Stimulated activated CD4-positive, alpha-beta T cell treated with anti-CD3 and anti-CD28 coated beads, TNF-alpha, amount 100 ng/mL, for 4 hours (primary cell): ENCODE results near the gene LETM1.

Experiments used
- DNase-seq, 3 experiments: peaks; one replicate each; pipeline ENCODE4 v3.0.0-alpha.2; 2020; ENCODE audit warnings: low read depth in 3 of 3

The LETM1 gene

GRCh38 chr4:1763070-1763549 is 92.8 kb downstream of the LETM1 start:
- DNase-seq: no peak

DNA sequence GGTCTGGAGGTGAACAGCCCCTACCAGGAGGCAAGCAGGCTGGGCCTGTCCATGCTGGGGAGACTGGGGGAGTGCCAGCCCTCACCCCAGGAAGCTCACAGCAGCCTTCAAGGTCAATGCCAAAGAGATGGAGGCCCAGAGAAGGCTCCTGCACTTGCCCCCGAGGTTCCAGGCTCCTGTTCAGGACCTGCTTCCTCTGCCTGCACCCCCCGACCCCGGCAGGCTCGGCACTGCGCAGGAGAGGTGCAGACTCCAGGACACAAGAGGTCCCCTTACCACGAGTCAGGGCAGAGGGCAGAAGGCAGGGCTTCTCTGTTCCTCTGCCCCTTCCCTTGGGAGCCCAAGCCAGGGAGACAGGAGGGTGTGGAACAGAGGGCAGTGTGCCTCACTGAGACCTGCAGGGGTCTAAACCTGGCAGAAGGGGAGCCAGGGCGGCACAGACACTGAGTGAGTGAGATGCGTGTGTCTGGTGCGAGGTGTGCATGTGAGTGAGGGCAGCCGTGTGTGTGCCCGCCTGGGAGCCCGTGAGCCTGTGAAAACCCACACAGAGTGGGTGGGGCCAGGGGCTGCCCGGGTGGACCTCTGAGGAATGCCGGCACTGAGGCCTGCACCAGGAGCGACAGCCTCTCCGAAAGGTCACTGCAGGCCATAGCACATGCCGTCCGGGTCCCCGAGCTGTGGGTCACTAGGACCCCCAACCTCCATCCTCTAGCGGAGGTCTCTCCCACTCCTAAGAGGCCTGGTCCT is 93.5 kb downstream of the LETM1 start:
- DNase-seq: no peak
